ENCODE data around the gene KDM2B.

DNA sequence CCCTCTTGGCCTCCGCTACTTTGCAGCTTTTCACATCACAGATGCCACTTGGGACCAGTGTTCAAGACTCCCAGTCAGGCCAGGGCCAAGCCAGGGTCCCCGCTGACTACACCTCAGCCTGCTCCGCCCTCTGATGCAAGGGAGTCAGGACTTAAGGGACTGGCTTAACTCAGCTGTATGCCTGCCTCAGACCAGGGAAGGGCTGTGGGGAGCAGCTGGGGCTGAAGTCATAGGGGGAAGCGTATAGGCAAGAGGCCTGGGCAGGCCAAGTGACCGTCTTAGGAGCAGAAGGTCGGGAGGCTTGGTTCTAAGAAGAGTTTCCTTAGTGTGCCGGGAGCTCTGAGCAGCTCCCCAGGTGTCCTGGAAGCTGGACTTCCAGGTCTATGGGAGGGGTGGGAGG, 21.9 kb downstream of the KDM2B start:
- TF ChIP-seq, protein P1, sequence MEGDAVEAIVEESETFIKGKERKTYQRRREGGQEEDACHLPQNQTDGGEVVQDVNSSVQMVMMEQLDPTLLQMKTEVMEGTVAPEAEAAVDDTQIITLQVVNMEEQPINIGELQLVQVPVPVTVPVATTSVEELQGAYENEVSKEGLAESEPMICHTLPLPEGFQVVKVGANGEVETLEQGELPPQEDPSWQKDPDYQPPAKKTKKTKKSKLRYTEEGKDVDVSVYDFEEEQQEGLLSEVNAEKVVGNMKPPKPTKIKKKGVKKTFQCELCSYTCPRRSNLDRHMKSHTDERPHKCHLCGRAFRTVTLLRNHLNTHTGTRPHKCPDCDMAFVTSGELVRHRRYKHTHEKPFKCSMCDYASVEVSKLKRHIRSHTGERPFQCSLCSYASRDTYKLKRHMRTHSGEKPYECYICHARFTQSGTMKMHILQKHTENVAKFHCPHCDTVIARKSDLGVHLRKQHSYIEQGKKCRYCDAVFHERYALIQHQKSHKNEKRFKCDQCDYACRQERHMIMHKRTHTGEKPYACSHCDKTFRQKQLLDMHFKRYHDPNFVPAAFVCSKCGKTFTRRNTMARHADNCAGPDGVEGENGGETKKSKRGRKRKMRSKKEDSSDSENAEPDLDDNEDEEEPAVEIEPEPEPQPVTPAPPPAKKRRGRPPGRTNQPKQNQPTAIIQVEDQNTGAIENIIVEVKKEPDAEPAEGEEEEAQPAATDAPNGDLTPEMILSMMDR (IDR thresholded peaks at IDR 0.05) = no peak
- TF ChIP-seq POLR2A (IDR thresholded peaks at IDR 0.05) = no peak
- no peak for TF ChIP-seq POLR2AphosphoS5 (IDR thresholded peaks at IDR 0.05)

Data from breast epithelium (tissue), 3 donors.